NCI-H2171 (cell line): Measurements from ENCODE around the gene SCARF1.

Experiments used
- DNase-seq: peaks from one replicate; lab custom pipeline; 2025; lab: John Stamatoyannopoulos, UW

The SCARF1 gene

GRCh38 chr17:1648173-1648962, 2.8 kb upstream of the SCARF1 start:
- DNase-seq: peak; percentile 76

GRCh38 chr17:1647802-1648171, 2.3 kb upstream of the SCARF1 start:
- DNase-seq: no peak

- DNase-seq: no peak
These were observed 805 bp upstream of the SCARF1 start for GRCh38 chr17:1646199-1646875.

GRCh38 chr17:1644493-1645206, 882 bp downstream of the SCARF1 start:
- no peak for DNase-seq

GRCh38 chr17:1643999-1644492, 1.5 kb downstream of the SCARF1 start:
- no peak for DNase-seq

GRCh38 chr17:1643293-1643998, 2.1 kb downstream of the SCARF1 start:
- peak; percentile 98 for DNase-seq

GRCh38 chr17:1641065-1641403, 4.5 kb downstream of the SCARF1 start:
- no peak for DNase-seq

GRCh38 chr17:1640329-1641064, 5.0 kb downstream of the SCARF1 start:
- no peak for DNase-seq

- DNase-seq: peak; percentile 21
These were observed 5.9 kb downstream of the SCARF1 start for GRCh38 chr17:1639549-1640180.

- DNase-seq: no peak
These were observed 6.8 kb downstream of the SCARF1 start for GRCh38 chr17:1638624-1639300.

GRCh38 chr17:1638171-1638590, 7.4 kb downstream of the SCARF1 start:
- no peak for DNase-seq

- no peak for DNase-seq
These were observed 8.7 kb downstream of the SCARF1 start for GRCh38 chr17:1636732-1637285.

- DNase-seq: no peak
These were observed 9.7 kb downstream of the SCARF1 start for GRCh38 chr17:1635675-1636465.

GRCh38 chr17:1634841-1635650, 10.5 kb downstream of the SCARF1 start:
- no peak for DNase-seq

GRCh38 chr17:1630662-1631061, 14.9 kb downstream of the SCARF1 start:
- DNase-seq: no peak

- DNase-seq: peak; percentile 60
These were observed 15.8 kb downstream of the SCARF1 start for GRCh38 chr17:1629504-1630310.

- DNase-seq: peak; percentile 100
These were observed 16.6 kb downstream of the SCARF1 start for GRCh38 chr17:1628856-1629503.
